GM19452 (cell line): Measurements from ENCODE around the gene DCAF4L1.

Experiments used
- ATAC-seq: cut with Tn5 transposase; IDR thresholded peaks from one replicate; pipeline ENCODE4 v1.9.1; 2021; ENCODE audit not compliant: unreplicated experiment

The DCAF4L1 gene

GRCh38 chr4:41989994-41990364 lies 8.4 kb downstream of the DCAF4L1 start:
- ATAC-seq: peak; percentile 18

- peak; percentile 97 for ATAC-seq
These were observed 9.0 kb downstream of the DCAF4L1 start, which contains the start of gene SLC30A9 for GRCh38 chr4:41990365-41991111. SLC30A9 (plus strand) TSS chr4:41990530; CDS start chr4:41990652, 122 bp downstream.

DNA sequence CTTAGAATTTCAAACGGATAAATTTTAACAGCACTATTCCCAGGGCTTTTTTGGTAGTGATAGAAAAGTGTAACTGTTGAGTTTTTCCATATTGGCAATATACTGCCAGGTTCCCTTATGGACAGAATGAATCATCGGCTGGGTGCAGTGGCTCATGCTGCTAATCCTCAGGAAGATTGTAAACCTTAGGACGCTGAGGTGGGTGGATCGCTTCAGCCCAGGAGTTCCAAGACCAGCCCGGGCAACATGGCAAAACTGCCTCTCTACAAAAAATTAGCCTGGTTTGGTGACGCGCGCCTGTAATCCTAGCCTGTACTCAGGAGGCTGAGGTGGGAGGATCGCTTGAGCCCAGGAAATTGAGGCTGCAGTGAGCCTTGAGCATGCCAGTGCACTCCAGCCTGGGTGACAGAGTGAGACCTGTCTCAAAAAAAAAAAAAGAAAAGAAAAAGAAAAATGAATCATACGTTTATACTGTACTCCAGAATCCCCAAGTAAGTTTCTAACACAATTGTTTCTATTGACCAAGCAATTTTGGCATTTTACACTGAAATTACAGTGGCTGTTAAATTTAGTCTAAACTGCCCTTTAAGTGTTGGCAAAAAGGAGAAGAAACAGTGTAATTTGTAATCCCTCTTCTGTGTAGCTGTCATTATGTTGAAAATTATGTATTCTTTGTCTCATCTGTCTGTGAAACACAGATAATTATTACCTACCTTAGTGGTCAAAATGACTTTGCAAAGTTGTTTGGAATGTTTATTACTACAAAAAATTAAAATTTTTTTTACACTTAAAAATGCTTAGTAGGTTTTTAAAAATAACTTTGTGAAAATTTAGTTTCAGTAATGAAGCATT lies 10.6 kb downstream of the DCAF4L1 start:
- ATAC-seq: no peak

- ATAC-seq: no peak
These were observed 11.7 kb downstream of the DCAF4L1 start for GRCh38 chr4:41992967-41993857.

DNA sequence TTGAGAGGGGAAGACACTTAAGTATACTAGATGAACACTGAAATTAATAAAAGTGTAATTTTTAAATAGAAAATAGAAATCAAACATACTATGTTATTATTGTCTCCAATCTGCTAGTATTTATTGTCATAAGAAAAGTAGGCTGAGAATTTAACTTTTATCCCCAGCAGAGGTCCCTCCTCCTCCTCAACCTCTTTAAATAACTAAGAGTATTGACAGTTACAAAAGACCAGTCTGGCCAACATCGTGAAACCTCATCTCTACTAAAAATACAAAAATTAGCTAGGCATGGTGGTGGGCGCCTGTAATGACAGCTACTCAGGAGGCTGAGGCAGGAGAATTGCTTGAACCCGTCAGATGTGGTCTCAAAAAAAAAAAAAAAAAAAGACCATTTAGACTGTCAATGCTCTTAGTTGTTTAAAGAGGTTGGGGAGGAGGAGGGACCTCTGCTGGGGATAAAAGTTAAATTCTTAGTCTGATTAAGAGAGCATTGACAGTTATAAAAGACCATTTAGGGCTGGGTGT lies 13.0 kb downstream of the DCAF4L1 start:
- ATAC-seq: no peak

- ATAC-seq: no peak
These were observed 16.5 kb downstream of the DCAF4L1 start for GRCh38 chr4:41998019-41998418.

DNA sequence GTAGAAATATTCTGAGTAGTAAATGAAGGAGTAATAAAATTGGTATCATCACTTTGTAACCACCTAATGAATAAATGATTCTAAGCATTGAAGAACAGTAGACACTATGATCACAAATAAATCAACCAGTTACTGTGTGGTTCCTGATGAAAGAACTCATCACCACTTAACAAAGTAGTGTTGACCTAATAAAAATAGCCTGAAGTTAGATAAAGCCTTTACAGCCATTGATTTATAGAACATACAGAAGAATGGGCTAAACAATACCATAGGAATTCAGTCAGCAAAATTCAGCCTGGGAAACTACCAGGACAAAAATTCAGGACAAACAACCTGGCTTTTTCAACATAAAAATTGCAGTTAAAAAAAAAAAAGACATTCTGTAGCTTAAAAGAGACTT lies 17.8 kb downstream of the DCAF4L1 start:
- no peak for ATAC-seq

DNA sequence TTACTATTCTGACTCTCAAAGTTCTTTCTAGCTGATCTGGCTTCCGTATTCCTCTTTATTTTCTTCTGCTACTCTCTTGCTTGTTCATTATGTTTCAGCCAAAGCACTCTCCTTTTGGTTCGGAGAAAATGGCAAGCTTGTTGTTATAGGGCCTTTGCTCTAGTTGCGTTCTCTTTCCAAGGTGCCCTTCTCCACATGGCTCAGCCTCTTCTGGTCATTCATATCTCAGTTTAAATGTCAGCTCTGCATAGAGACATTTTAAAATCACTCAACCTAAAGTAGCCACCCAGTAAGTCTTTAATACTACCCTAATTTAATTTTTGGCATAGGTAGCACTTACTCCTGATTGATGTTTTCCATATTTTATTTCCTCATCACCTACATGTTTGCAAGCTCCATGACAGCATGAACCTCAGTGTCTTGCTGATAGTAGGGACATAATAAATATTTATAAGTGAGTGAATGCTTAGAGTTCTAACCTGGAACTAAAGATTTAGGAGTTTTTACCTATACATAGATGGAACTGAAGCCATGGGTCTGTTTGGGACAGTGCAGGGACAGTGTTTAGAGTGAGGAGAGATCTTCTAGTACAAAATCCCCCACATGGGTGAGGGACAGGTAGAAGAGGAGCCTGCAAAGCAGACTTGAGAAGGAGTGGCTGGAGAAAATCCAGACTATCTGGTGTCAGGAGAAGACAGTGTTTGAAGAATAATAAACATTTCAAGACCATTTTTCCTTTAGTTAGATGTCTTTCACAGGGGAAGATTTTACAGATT lies 26.6 kb downstream of the DCAF4L1 start:
- no peak for ATAC-seq

- ATAC-seq: no peak
These were observed 33.9 kb downstream of the DCAF4L1 start for GRCh38 chr4:42015438-42015837.

DNA sequence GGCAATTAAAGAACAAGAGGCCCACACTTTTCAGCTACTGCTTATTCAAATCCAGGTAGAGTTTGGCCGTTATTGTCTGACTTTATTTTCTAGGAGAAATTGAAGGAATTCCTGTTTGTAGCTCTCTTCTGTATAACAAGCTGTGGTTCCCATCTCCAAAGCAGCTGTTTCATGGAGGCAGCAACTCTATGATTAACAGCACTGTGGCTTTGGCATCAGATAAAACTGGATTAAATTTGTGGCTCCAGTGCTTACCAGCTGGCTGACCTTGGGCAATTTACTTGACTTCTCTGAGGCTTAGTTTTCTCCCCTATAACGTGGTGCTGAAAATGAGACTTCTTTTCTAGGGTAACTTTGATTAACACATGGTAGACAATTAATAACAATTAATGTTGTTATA lies 36.9 kb downstream of the DCAF4L1 start:
- no peak for ATAC-seq
